Esophagus squamous epithelium (tissue), 5 donors: ENCODE measurements around the gene HSD11B2. TPM values are rescaled to one million over a fixed set of nuclear protein-coding genes. Genes with fewer than 3 reads are reported as not detected.
A peak's percentile ranks its signal among the peaks of the same experiment; 100 is the strongest.

Experiments
- DNase-seq: peaks from one replicate; lab custom pipeline; 2025; lab: John Stamatoyannopoulos, UW
- H3K27ac ChIP-seq, 4 donors: fragments of 200-600 bp; sonication (generic); one replicate each; pipeline ENCODE4 v1.5.1; 2016 to 2019; ENCODE audit warnings: mild to moderate bottlenecking in 1 of 4
- H3K27me3 ChIP-seq, 4 donors: fragments of 200-600 bp; sonication (generic); 1 replicate in 3 of 4; 2 replicates in 1 of 4; pipeline versions ENCODE4 v1.5.1 to v1.6.0; 2017 to 2021; ENCODE audit warnings: antibody characterized with exemption in 1 of 4
- H3K36me3 ChIP-seq, 3 donors: fragments of 200-600 bp; sonication (generic); one replicate each; pipeline ENCODE4 v1.5.1; 2016 to 2019
- H3K4me1 ChIP-seq, 3 donors: fragments of 200-600 bp; sonication (generic); one replicate each; pipeline ENCODE4 v1.5.1; 2017 to 2019
- H3K4me3 ChIP-seq, 4 donors: fragments of 200-600 bp; sonication (generic); 1 replicate in 3 of 4; 2 replicates in 1 of 4; pipeline ENCODE4 v1.5.1; 2016 to 2019; ENCODE audit warnings: mild to moderate bottlenecking in 2 of 4, moderate library complexity in 1 of 4
- H3K9me3 ChIP-seq, 3 donors: fragments of 200-600 bp; sonication (generic); one replicate each; pipeline ENCODE4 v1.5.1; 2016 to 2019
- POLR2A ChIP-seq, 4 donors: fragments of 450-650 bp; IDR thresholded peaks; one replicate each; pipeline ENCODE4 v1.6.1; 2017; ENCODE audit warnings: antibody characterized with exemption in 4 of 4, mild to moderate bottlenecking in 4 of 4, moderate library complexity in 3 of 4
- WGBS, 2 donors: methylation state at CpG; one replicate each; pipeline ENCODE4 v1.1.5; 2018; 5-methylcytosine and 5-hydroxymethylcytosine counted together
- intact Hi-C: fragments of 100-400 bp; cut with DNase I; formaldehyde crosslinking; loops from one replicate; pipeline ENCODE4 v1.15.0; 2022
- total RNA-seq, 4 donors: library from RNA; depleted of rRNA; stranded (reverse); fragments of >200 nt; gene quantifications; one replicate each; pipeline ENCODE4 v1.1.0, GENCODE V29; 2016
- TF ChIP-seq, protein P1 (sequence below), 6 experiments: fragments of 450-650 bp in 4 of 6; fragments of 200-600 bp in 2 of 6; sonication (generic) in 2 of 6; IDR thresholded peaks; one replicate each; pipeline ENCODE4 v1.5.1; 2016 to 2019; ENCODE audit warnings: antibody characterized with exemption in 6 of 6, mild to moderate bottlenecking in 4 of 6, moderate library complexity in 4 of 6
- donor health status: DM: yes; HTN: yes; CAD: no.

Gene HSD11B2
- total RNA-seq, 4 donors from 2014 or later = 2.1 to 13.0 (median 6.7) TPM

DNA sequence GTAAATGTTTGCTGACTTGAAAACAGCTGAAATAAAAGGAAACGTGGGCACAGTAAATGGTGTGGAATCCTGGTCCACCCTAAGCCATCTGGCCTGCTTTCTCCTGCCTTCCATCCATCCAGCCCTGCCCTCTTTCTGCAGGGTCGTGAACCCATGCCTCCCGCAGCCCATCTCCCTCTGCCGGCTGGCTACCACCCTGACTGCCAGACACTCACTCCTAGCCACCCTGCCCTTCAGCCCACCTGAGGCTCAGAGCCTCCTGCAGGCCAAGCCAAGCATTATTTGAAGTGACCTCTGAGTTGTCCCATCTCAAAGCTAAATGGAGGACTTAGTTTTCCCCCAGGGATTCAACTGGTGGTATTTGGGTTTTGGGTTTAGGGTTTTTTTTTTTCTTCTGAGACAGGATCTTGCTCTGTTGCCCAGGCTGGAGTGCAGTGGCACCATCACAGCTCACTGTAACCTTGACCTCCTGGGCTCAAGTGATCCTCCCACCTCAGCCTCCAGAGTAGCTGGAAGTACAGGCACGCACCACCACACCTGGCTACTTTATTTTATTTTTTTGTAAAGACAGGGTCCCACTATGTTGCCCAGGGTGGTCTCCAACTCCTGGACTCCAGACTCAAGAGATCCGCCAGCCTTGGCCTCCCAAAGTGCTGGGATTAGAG lies 23.0 kb upstream of the HSD11B2 start:
- 76 to 80% methylated on average over 6 of the region's 6 CpGs for WGBS, 2 donors
- H3K36me3 ChIP-seq = no peaks in the 10 kb centered on the region
- intact Hi-C loops = no loop called here
- H3K4me1 ChIP-seq = peaks cover 40 to 68% (median 47%) of the 10 kb centered on the region in 3 donors
- DNase-seq = no peak
- TF ChIP-seq POLR2A (IDR thresholded peaks at IDR 0.05) = no peak
- TF ChIP-seq, protein P1, sequence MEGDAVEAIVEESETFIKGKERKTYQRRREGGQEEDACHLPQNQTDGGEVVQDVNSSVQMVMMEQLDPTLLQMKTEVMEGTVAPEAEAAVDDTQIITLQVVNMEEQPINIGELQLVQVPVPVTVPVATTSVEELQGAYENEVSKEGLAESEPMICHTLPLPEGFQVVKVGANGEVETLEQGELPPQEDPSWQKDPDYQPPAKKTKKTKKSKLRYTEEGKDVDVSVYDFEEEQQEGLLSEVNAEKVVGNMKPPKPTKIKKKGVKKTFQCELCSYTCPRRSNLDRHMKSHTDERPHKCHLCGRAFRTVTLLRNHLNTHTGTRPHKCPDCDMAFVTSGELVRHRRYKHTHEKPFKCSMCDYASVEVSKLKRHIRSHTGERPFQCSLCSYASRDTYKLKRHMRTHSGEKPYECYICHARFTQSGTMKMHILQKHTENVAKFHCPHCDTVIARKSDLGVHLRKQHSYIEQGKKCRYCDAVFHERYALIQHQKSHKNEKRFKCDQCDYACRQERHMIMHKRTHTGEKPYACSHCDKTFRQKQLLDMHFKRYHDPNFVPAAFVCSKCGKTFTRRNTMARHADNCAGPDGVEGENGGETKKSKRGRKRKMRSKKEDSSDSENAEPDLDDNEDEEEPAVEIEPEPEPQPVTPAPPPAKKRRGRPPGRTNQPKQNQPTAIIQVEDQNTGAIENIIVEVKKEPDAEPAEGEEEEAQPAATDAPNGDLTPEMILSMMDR (IDR thresholded peaks at IDR 0.05) = no peak
- H3K9me3 ChIP-seq = no peaks in the 10 kb centered on the region
- no peaks in the 10 kb centered on the region for H3K27me3 ChIP-seq
- no peak overlapping the region for H3K4me3 ChIP-seq
- peak overlapping the region in 2 of 4 donors; percentile 89 to 94 for H3K27ac ChIP-seq

- no peaks in the 10 kb centered on the region for H3K9me3 ChIP-seq
- H3K4me1 ChIP-seq = peaks cover 27 to 60% (median 40%) of the 10 kb centered on the region in 3 donors
- DNase-seq = no peak
- H3K4me3 ChIP-seq = no peak overlapping the region
- WGBS, 2 donors = 41 to 90% methylated on average over 4 of the region's 9 CpGs
- peak overlapping the region in 1 of 4 donors; percentile 41 for H3K27ac ChIP-seq
- no peak for TF ChIP-seq POLR2A (IDR thresholded peaks at IDR 0.05)
- TF ChIP-seq, protein P1 (IDR thresholded peaks at IDR 0.05) = no peak
- intact Hi-C loops = loop anchor here (10.0 kb wide), 1 partner anchor 125 kb away; no protein-coding TSS in a partner anchor
- H3K36me3 ChIP-seq = no peaks in the 10 kb centered on the region
- H3K27me3 ChIP-seq = no peaks in the 10 kb centered on the region
Measured at GRCh38 chr16:67409631-67410030, 21.3 kb upstream of the HSD11B2 start.

DNA sequence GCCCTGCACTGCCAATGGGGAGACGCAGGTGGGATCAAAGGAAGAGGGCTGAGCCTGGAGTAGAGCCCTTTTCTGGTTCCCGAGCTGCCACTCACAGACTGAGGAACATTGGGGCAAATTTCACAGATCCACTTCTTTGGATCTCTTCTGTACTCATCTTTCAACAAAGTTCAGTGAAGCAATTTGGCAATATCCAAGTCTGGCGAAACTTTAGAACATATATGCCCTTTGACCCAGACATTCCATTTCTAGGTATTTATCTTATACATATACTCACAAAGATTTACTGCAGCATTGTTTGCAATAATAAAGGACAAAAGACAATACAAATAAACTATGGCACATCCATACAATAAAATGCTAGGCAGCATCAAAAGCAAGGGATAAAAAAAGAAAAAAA lies 19.6 kb upstream of the HSD11B2 start:
- H3K27me3 ChIP-seq = no peaks in the 10 kb centered on the region
- 84% methylated on average over 3 of the region's 3 CpGs for WGBS, 2 donors
- TF ChIP-seq, protein P1 (IDR thresholded peaks at IDR 0.05) = no peak
- intact Hi-C loops = loop anchor here (10.0 kb wide), 1 partner anchor 127 kb away; no protein-coding TSS in a partner anchor
- H3K27ac ChIP-seq = no peak overlapping the region
- DNase-seq = no peak
- H3K9me3 ChIP-seq = no peaks in the 10 kb centered on the region
- no peak overlapping the region for H3K4me3 ChIP-seq
- H3K36me3 ChIP-seq = no peaks in the 10 kb centered on the region
- peaks cover 15 to 60% (median 35%) of the 10 kb centered on the region in 3 donors for H3K4me1 ChIP-seq

GRCh38 chr16:67412294-67412693 lies 18.6 kb upstream of the HSD11B2 start:
- 43 to 49% methylated on average over 2 of the region's 2 CpGs for WGBS, 2 donors
- DNase-seq = no peak

More at GRCh38 chr16:67412294-67412693, 18.6 kb upstream of the HSD11B2 start:
- Histone ChIP-seq H3K4me3 (no peak overlapping the region), H3K4me1 (peaks cover 6 to 60% (median 26%) of the 10 kb centered on the region in 3 donors), H3K27ac (no peak overlapping the region), H3K36me3 (no peaks in the 10 kb centered on the region), H3K9me3 (no peaks in the 10 kb centered on the region), H3K27me3 (no peaks in the 10 kb centered on the region)
- intact Hi-C loops = loop anchor here (10.0 kb wide), 1 partner anchor 127 kb away; no protein-coding TSS in a partner anchor
- TF ChIP-seq, protein P1 (IDR thresholded peaks at IDR 0.05) = no peak
- TF ChIP-seq POLR2A (IDR thresholded peaks at IDR 0.05) = no peak
